ENCODE measurements around the gene CARNS1.

Gene CARNS1

DNA sequence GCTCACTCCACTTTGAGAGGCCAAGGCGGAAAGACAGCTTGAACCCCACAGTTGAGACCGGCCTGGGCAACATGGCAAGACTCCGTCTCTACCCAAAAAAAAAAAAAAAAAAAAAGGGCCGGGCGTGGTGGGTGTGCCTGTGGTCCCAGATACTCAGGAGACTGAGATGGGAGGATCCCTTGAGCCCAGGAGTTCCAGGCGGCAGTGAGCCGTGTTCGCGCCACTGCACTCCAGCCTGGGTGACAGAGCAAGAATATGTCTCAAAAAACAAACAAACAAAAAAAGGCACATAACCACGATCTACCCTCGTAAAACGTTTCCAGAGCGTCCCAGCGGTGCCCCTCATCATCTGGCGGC is 24.6 kb upstream of the CARNS1 start:
- Histone ChIP-seq H3K36me3 (ENCODE audit: insufficient read depth, low read length) (peaks cover 15% of the 10 kb centered on the region; the same call in 1 of the 2 replicates), H3K27ac (peak overlapping the region; percentile 91), H3K4me3 (peak overlapping the region; percentile 99), H3K9me3 (ENCODE audit: low read depth, low read length) (no peaks in the 10 kb centered on the region), H3K9ac (ENCODE audit: insufficient read length) (peak overlapping the region; percentile 99)
- TF ChIP-seq POLR2AphosphoS5 (IDR thresholded peaks at IDR 0.05; ENCODE audit: borderline replicate concordance, low read depth, low read length) (no peak), FOXP2 (optimal IDR thresholded peaks at IDR 0.05; ENCODE audit: control extremely low read depth, extremely low read length, insufficient read depth) (no peak), EZH2 (IDR thresholded peaks at IDR 0.05) (no peak)
- DNase-seq (ENCODE audit: low read depth, low spot score), result no peak

DNA sequence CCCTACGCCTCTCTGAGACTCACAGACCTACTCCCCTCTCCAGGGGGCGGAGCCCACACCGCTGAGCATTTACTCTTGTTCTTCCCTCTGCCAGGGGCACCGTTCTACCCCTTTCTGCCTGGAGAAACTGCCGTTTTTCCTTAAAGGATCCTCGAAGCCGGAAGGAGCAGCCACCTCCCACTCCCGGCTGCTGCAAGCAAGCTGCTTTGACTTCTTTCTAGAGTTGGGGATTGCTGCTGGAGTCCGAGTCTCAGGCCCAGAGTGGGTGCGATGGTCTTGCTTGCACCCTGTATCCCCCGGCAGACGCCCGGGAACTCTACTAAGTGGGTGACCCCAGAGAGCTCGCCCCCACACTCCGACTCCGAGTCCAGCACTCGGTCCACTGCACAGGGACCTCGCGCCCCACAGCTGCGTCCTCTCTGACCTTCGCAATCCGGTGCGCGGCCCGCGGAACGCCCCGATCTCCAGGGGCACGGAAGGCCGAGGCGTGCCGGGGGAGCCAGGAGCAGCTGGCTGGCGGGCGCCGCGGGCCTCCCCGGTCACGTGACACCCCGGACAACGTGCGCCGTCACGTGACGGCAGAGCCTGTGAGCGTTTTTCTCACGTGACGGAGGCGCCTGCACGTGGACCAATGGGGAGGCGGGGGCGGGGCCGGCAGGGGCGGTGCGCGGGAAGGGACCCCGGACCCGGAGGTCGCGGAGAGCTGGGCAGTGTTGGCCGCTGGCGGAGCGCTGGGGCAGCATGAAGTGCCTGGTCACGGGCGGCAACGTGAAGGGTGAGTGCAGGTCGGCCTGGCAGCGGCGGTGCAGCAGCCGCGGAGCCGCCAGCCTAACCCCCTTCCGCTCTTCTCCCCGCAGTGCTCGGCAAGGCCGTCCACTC is 23.9 kb upstream of the CARNS1 start, which contains the start of gene RAD9A:
TSS of gene RAD9A (plus strand) at position 683 of the 879 bp plus-strand sequence. CDS start at position 742, 59 bp downstream.
- no peaks in the 10 kb centered on the region for H3K9me3 ChIP-seq (ENCODE audit: low read depth, low read length)
- H3K4me3 ChIP-seq, result peak within 1 kb of the TSS; percentile 99
- no peak for TF ChIP-seq FOXP2 (optimal IDR thresholded peaks at IDR 0.05; ENCODE audit: control extremely low read depth, extremely low read length, insufficient read depth)
- TF ChIP-seq POLR2AphosphoS5 (IDR thresholded peaks at IDR 0.05; ENCODE audit: borderline replicate concordance, low read depth, low read length), result peak; percentile 92
- H3K9ac ChIP-seq (ENCODE audit: insufficient read length), result peak within 1 kb of the TSS; percentile 99
- peak; percentile 32 for DNase-seq (ENCODE audit: low read depth, low spot score)
- H3K27ac ChIP-seq, result peak within 1 kb of the TSS; percentile 91
- H3K36me3 ChIP-seq (ENCODE audit: insufficient read depth, low read length), result peaks cover 20% of the 10 kb centered on the region; the same call in 1 of the 2 replicates

DNA sequence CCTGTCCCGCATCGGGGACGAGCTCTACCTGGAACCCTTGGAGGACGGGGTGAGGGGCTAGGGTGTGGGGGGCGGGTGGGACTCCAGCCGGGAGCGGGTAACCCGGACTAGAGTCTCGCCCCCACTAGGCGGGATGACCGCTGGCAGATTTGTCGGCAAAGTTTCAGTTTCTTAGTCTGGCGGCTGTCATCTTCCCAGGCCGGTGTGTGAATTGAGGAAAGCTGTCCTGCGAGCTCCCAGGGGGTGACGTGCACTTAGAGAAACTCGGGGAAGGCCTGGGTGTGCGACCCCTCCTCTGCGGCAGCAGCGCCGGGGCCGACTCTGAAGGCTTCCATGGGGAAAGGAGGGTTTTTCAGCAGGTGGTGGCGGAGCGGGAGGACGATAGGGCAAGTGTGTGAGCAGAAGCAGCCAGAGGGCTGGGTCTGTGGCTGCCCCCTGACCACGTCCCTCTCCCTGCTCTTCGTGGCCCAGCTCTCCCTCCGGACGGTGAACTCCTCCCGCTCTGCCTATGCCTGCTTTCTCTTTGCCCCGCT is 23.2 kb upstream of the CARNS1 start:
- Histone ChIP-seq H3K36me3 (ENCODE audit: insufficient read depth, low read length) (peaks cover 27% of the 10 kb centered on the region; the same call in 1 of the 2 replicates), H3K4me3 (peak overlapping the region; percentile 99), H3K27ac (no peak overlapping the region), H3K9ac (ENCODE audit: insufficient read length) (peak overlapping the region; percentile 99), H3K9me3 (ENCODE audit: low read depth, low read length) (no peaks in the 10 kb centered on the region)
- TF ChIP-seq EZH2 (IDR thresholded peaks at IDR 0.05) (no peak), FOXP2 (optimal IDR thresholded peaks at IDR 0.05; ENCODE audit: control extremely low read depth, extremely low read length, insufficient read depth) (no peak), POLR2AphosphoS5 (IDR thresholded peaks at IDR 0.05; ENCODE audit: borderline replicate concordance, low read depth, low read length) (no peak)
- DNase-seq (ENCODE audit: low read depth, low spot score), result no peak

- Histone ChIP-seq H3K4me3 (no peak overlapping the region), H3K36me3 (ENCODE audit: insufficient read depth, low read length) (peaks cover 39% of the 10 kb centered on the region)
- TF ChIP-seq POLR2AphosphoS5 (IDR thresholded peaks at IDR 0.05; ENCODE audit: borderline replicate concordance, low read depth, low read length) (no peak), FOXP2 (optimal IDR thresholded peaks at IDR 0.05; ENCODE audit: control extremely low read depth, extremely low read length, insufficient read depth) (no peak)
Observed at GRCh38 chr11:67393437-67393836, 22.0 kb upstream of the CARNS1 start.

DNA sequence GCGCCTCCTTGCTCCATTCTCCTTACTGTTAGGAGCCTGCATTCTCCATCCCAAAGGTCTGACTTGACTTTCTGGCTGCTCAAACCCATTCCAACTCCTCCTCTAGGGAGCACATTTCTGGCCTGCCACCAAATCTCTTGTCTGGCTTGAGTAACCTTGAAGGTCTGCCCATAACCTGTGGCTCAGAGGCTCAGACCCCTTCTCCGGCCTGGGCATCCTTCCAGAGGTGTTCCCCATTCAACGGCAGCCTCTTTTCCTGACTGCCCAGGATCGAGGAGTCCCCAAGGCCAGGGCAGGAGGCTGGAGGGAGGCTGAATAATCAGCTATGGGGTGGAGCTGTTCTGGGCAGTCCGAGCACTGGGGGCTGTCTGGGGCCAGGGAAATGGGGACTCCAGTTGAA is 21.5 kb upstream of the CARNS1 start:
- TF ChIP-seq POLR2AphosphoS5 (IDR thresholded peaks at IDR 0.05; ENCODE audit: borderline replicate concordance, low read depth, low read length) (no peak), FOXP2 (optimal IDR thresholded peaks at IDR 0.05; ENCODE audit: control extremely low read depth, extremely low read length, insufficient read depth) (no peak), EZH2 (IDR thresholded peaks at IDR 0.05) (no peak)
- Histone ChIP-seq H3K36me3 (ENCODE audit: insufficient read depth, low read length) (peaks cover 44% of the 10 kb centered on the region), H3K9ac (ENCODE audit: insufficient read length) (no peak overlapping the region), H3K9me3 (ENCODE audit: low read depth, low read length) (no peaks in the 10 kb centered on the region), H3K27ac (no peak overlapping the region), H3K4me3 (no peak overlapping the region)
- no peak for DNase-seq (ENCODE audit: low read depth, low spot score)

More at GRCh38 chr11:67393437-67393836, 22.0 kb upstream of the CARNS1 start:
- H3K9me3 ChIP-seq (ENCODE audit: low read depth, low read length), result no peaks in the 10 kb centered on the region
- H3K9ac ChIP-seq (ENCODE audit: insufficient read length), result no peak overlapping the region
- DNase-seq (ENCODE audit: low read depth, low spot score), result no peak
- no peak overlapping the region for H3K27ac ChIP-seq

DNA sequence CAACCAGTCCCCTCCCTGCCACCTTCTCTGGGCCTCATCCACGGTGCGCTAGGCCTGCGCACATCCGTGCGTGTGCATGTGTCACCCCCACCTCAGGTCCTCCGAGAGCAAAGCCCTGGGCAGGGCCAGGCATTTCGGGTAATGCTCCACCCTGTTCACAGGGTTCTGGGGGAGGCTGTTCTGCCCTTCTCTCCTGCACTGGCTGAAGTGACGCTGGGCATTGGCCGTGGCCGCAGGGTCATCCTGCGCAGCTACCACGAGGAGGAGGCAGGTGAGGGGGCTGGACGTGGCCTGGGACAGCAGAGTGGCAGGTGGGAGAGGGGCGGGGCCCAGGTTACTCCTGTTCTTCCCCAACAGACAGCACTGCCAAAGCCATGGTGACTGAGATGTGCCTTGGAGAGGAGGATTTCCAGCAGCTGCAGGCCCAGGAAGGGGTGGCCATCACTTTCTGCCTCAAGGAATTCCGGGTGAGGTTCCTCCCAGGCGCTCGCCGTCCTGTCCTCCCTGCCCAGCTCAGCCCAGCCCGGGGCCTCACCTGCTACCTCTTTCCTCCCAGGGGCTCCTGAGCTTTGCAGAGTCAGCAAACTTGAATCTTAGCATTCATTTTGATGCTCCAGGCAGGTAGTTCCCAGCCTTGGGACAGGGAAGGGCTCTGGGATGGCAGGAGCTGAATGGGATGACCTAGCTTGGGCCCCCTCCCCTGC is 19.8 kb upstream of the CARNS1 start:
- Histone ChIP-seq H3K27ac (no peak overlapping the region), H3K36me3 (ENCODE audit: insufficient read depth, low read length) (peaks cover 54% of the 10 kb centered on the region)

GRCh38 chr11:67396259-67396581 is 19.3 kb upstream of the CARNS1 start:
- no peak overlapping the region for H3K9ac ChIP-seq (ENCODE audit: insufficient read length)
- H3K9me3 ChIP-seq (ENCODE audit: low read depth, low read length), result no peaks in the 10 kb centered on the region
- TF ChIP-seq EZH2 (IDR thresholded peaks at IDR 0.05), result no peak
- no peak for TF ChIP-seq FOXP2 (optimal IDR thresholded peaks at IDR 0.05; ENCODE audit: control extremely low read depth, extremely low read length, insufficient read depth)
- TF ChIP-seq POLR2AphosphoS5 (IDR thresholded peaks at IDR 0.05; ENCODE audit: borderline replicate concordance, low read depth, low read length), result no peak
- DNase-seq (ENCODE audit: low read depth, low spot score), result no peak
- no peak overlapping the region for H3K4me3 ChIP-seq
- no peak overlapping the region for H3K27ac ChIP-seq
- peaks cover 54% of the 10 kb centered on the region for H3K36me3 ChIP-seq (ENCODE audit: insufficient read depth, low read length)

More for the DNA sequence above, 19.8 kb upstream of the CARNS1 start:
- TF ChIP-seq POLR2AphosphoS5 (IDR thresholded peaks at IDR 0.05; ENCODE audit: borderline replicate concordance, low read depth, low read length) (no peak), FOXP2 (optimal IDR thresholded peaks at IDR 0.05; ENCODE audit: control extremely low read depth, extremely low read length, insufficient read depth) (no peak), EZH2 (IDR thresholded peaks at IDR 0.05) (no peak)
- Histone ChIP-seq H3K9ac (ENCODE audit: insufficient read length) (no peak overlapping the region), H3K9me3 (ENCODE audit: low read depth, low read length) (no peaks in the 10 kb centered on the region), H3K4me3 (no peak overlapping the region)
- no peak for DNase-seq (ENCODE audit: low read depth, low spot score)
